SU-DHL-6 (cell line): ENCODE data around the gene PHF1.

Source experiments
- H2AFZ ChIP-seq: fragments of 200-600 bp; sonication (generic); 2 replicates; pipeline ENCODE4 v1.6.1; 2014; ENCODE audit warnings: low read depth, mild to moderate bottlenecking, moderate library complexity, mixed read lengths, antibody characterized with exemption, low read length; ENCODE audit not compliant: severe bottlenecking
- H3F3A ChIP-seq: fragments of 200-600 bp; shearing (Covaris generic); 2 replicates; pipeline ENCODE4 v1.6.0; 2016; ENCODE audit warnings: antibody characterized with exemption, mild to moderate bottlenecking; ENCODE audit not compliant: insufficient read depth
- H3K27ac ChIP-seq: fragments of 200-600 bp; sonication (generic); 2 replicates; pipeline ENCODE4 v1.5.1; 2016; ENCODE audit warnings: low read depth, mild to moderate bottlenecking, low read length, moderate library complexity, mixed read lengths
- H3K27me3 ChIP-seq: fragments of 200-600 bp; sonication (generic), shearing (Covaris generic); 2 replicates; pipeline ENCODE4 v1.6.0; 2014; ENCODE audit warnings: mild to moderate bottlenecking, low read length
- H3K36me3 ChIP-seq: fragments of 200-600 bp; sonication (generic); 2 replicates; pipeline ENCODE4 v1.6.1; 2014; ENCODE audit warnings: mild to moderate bottlenecking, low read length, mixed read lengths
- H3K4me2 ChIP-seq: fragments of 300-600, 200-600 bp; shearing (Covaris generic), sonication (generic); 2 replicates; pipeline ENCODE4 v1.6.0; 2014; ENCODE audit warnings: low read length, low read depth, mild to moderate bottlenecking; ENCODE audit not compliant: poor library complexity, severe bottlenecking
- H3K4me3 ChIP-seq: fragments of 200-600 bp; sonication (generic); 2 replicates; pipeline ENCODE4 v1.5.1; 2014; ENCODE audit warnings: antibody characterized with exemption, low read length, mild to moderate bottlenecking, mixed read lengths; ENCODE audit not compliant: insufficient read depth, poor library complexity, severe bottlenecking
- H3K79me2 ChIP-seq: fragments of 200-600 bp; sonication (generic); 2 replicates; pipeline ENCODE4 v1.6.1; 2014; ENCODE audit warnings: mild to moderate bottlenecking, low read length, moderate library complexity; ENCODE audit not compliant: insufficient read depth
- H3K9ac ChIP-seq: fragments of 200-600 bp; sonication (generic); 2 replicates; pipeline ENCODE4 v1.7.0; 2014; ENCODE audit warnings: mild to moderate bottlenecking, low read length
- H3K9me2 ChIP-seq: fragments of 200-600 bp; sonication (generic); replicated peaks from 2 replicates; pipeline ENCODE4 v1.6.1; 2014; ENCODE audit warnings: low read length; ENCODE audit not compliant: insufficient read depth
- H3K9me3 ChIP-seq: fragments of 200-600 bp; sonication (generic); 2 replicates; pipeline ENCODE4 v1.6.1; 2014; ENCODE audit warnings: low read length, mixed read lengths; ENCODE audit not compliant: insufficient read depth
- H4K20me1 ChIP-seq: fragments of 200-600 bp; sonication (generic); 2 replicates; pipeline ENCODE4 v1.6.1; 2014; ENCODE audit warnings: low read depth, mild to moderate bottlenecking, antibody characterized with exemption, low read length, moderate library complexity, mixed read lengths
- EZH2phosphoT487 ChIP-seq: fragments of 200-600 bp; sonication (generic), shearing (Covaris generic); conservative IDR thresholded peaks from 2 replicates; pipeline ENCODE4 v1.6.1; 2018; ENCODE audit warnings: mild to moderate bottlenecking, antibody characterized with exemption, low read length, moderate library complexity, mixed read lengths
- TF ChIP-seq, protein P1 (sequence below): fragments of 200-600 bp; sonication (generic); IDR thresholded peaks from one replicate; pipeline ENCODE4 v1.5.1; 2017; ENCODE audit warnings: antibody characterized with exemption, mild to moderate bottlenecking, low read length, moderate library complexity; ENCODE audit not compliant: insufficient read depth, poor library complexity, severe bottlenecking

PHF1 gene

DNA sequence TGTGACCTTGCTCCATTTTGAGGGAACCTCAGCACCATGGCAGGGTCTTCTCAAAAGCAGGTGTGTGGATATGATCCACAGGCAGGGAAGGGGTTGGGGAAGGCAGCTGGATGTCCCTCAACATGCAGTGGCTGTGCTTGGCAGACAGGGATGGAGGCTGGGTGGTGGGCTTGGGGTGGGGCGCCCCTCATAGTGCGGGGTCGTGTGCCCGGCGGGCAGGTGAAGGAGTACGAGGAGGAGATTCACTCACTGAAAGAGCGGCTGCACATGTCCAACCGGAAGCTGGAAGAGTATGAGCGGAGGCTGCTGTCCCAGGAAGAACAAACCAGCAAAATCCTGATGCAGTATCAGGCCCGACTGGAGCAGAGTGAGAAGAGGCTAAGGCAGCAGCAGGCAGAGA lies 35.5 kb downstream of the PHF1 start:
- Histone ChIP-seq H3K4me3 (no peak overlapping the region), H3K9me3 (no peaks in the 10 kb centered on the region), H3K4me2 (no peak overlapping the region), H3K9me2 (no peaks in the 10 kb centered on the region), H3K9ac (no peak overlapping the region), H4K20me1 (no peaks in the 10 kb centered on the region), H2AFZ (no peak overlapping the region), H3K36me3 (no peaks in the 10 kb centered on the region), H3K79me2 (no peaks in the 10 kb centered on the region), H3K27me3 (no peaks in the 10 kb centered on the region), H3F3A (no peaks in the 10 kb centered on the region), H3K27ac (no peak overlapping the region)
- TF ChIP-seq, protein P1, sequence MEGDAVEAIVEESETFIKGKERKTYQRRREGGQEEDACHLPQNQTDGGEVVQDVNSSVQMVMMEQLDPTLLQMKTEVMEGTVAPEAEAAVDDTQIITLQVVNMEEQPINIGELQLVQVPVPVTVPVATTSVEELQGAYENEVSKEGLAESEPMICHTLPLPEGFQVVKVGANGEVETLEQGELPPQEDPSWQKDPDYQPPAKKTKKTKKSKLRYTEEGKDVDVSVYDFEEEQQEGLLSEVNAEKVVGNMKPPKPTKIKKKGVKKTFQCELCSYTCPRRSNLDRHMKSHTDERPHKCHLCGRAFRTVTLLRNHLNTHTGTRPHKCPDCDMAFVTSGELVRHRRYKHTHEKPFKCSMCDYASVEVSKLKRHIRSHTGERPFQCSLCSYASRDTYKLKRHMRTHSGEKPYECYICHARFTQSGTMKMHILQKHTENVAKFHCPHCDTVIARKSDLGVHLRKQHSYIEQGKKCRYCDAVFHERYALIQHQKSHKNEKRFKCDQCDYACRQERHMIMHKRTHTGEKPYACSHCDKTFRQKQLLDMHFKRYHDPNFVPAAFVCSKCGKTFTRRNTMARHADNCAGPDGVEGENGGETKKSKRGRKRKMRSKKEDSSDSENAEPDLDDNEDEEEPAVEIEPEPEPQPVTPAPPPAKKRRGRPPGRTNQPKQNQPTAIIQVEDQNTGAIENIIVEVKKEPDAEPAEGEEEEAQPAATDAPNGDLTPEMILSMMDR = no peak
- no peak for TF ChIP-seq EZH2phosphoT487

DNA sequence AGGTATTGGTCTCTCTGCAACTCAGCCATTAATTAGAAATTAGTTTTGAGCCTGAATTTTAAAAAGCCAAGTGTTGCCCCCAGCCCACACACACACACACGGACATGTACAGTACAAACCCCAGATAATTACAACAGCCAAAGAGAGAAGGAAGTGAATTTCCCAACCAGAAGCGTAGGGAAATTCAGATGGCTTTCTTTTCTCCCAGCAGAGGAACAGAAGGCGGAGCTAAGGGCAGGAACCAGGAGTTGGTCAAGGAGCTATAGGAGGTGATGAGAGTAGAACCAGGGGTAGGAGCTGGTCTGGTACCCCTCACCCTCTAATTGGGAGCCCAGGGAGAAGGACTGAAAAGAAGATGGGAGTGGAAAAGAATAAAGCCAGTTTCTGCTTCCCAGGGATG lies 39.6 kb downstream of the PHF1 start:
- TF ChIP-seq, protein P1 = no peak
- TF ChIP-seq EZH2phosphoT487 = no peak
- Histone ChIP-seq H2AFZ (no peak overlapping the region), H3K4me3 (no peak overlapping the region), H3K27ac (no peak overlapping the region), H4K20me1 (no peaks in the 10 kb centered on the region), H3K27me3 (no peaks in the 10 kb centered on the region), H3K79me2 (peaks cover 15% of the 10 kb centered on the region; the same call in 1 of the 2 replicates), H3K36me3 (no peaks in the 10 kb centered on the region), H3K4me2 (no peak overlapping the region), H3F3A (no peaks in the 10 kb centered on the region), H3K9me3 (no peaks in the 10 kb centered on the region), H3K9me2 (no peaks in the 10 kb centered on the region), H3K9ac (no peak overlapping the region)

DNA sequence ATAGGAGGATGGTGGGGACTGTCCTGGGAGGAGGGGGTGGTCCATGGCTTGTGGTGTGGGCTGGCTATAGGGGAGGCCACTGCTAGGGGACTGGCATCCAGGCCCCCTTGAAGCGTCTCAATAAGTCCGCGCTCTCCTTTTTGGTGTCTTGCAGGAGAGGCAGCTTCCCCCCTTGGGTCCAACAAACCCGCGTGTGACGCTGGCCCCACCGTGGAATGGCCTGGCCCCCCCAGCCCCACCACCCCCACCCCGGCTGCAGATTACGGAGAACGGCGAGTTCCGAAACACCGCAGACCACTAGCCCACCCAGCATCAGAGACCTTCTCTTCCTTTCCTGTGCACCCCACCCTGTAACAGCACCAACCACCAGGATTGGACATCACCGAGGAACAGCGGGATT lies 40.8 kb downstream of the PHF1 start:
- Histone ChIP-seq H3F3A (no peaks in the 10 kb centered on the region), H3K36me3 (no peaks in the 10 kb centered on the region), H3K4me2 (no peak overlapping the region), H3K9ac (no peak overlapping the region), H3K9me3 (no peaks in the 10 kb centered on the region), H4K20me1 (no peaks in the 10 kb centered on the region), H3K4me3 (no peak overlapping the region), H3K27ac (no peak overlapping the region), H3K27me3 (no peaks in the 10 kb centered on the region), H3K79me2 (peaks cover 19% of the 10 kb centered on the region; the same call in 1 of the 2 replicates), H2AFZ (no peak overlapping the region), H3K9me2 (no peaks in the 10 kb centered on the region)
- TF ChIP-seq EZH2phosphoT487 = no peak
- TF ChIP-seq, protein P1 = no peak
